Mucosa of rectum (tissue), 2 donors: ENCODE results near the gene SBF2.

Experiments used
- H3K27ac ChIP-seq, 2 donors: one replicate each; pipeline ENCODE4 v1.7.0; 2013; ENCODE audit warnings: inconsistent platforms in 2 of 2, low read depth in 2 of 2, low read length in 2 of 2
- H3K27me3 ChIP-seq, 2 donors: one replicate each; pipeline ENCODE4 v1.7.0; 2013; ENCODE audit warnings: low read length in 2 of 2; ENCODE audit not compliant: control insufficient read depth in 2 of 2, insufficient read depth in 2 of 2
- H3K36me3 ChIP-seq, 2 donors: one replicate each; pipeline ENCODE4 v1.7.0; 2013; ENCODE audit warnings: low read length in 2 of 2; ENCODE audit not compliant: control insufficient read depth in 2 of 2, insufficient read depth in 2 of 2
- H3K4me1 ChIP-seq, 2 donors: one replicate each; pipeline ENCODE4 v1.7.0; 2013; ENCODE audit warnings: low read length in 2 of 2, mild to moderate bottlenecking in 1 of 2; ENCODE audit not compliant: control insufficient read depth in 2 of 2, insufficient read depth in 2 of 2
- H3K4me3 ChIP-seq, 2 donors: one replicate each; pipeline ENCODE4 v1.7.0; 2013; ENCODE audit warnings: low read length in 2 of 2
- H3K9ac ChIP-seq, 2 donors: one replicate each; pipeline ENCODE4 v1.7.0; 2013; ENCODE audit warnings: low read length in 2 of 2, low read depth in 1 of 2, mild to moderate bottlenecking in 1 of 2
- H3K9me3 ChIP-seq, 2 donors: one replicate each; pipeline ENCODE4 v1.7.0; 2013; ENCODE audit warnings: low read length in 2 of 2; ENCODE audit not compliant: control insufficient read depth in 2 of 2
- donor health status: healthy.
- donor health status: Normal muscosa, but diverticular disease.

SBF2 gene

DNA sequence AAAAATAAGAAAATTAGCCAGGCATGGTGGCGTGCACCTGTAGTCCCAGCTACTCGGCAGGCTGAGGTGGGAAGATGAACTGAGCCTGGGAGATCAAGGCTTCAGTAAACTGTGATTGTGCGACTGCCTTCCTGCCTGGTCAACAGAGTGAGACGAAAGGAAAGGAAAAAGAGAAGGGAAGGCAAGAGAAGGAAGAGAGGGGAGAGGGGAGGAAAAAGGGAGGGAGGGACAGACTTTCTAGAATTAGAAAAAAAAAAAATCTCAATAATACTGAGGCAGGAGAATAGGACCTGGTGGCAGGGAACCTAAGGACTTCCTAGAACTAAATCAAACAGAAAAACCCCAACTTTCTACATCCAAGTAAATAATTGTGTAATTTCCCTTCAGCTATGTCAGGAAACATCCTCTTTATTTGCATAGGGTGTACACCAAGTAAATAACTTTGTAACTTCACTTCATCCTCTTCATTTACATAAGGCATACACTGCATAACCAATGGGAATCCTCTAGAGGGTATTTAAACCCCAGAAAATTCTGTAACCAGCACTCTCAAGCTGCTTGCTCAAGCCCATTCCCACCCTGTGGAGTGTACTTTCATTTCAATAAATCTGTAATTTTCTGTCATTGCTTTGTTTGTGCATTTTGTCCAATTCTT is 8.7 kb downstream of the SBF2 start:
- no peaks in the 10 kb centered on the region for H3K27me3 ChIP-seq
- H3K4me1 ChIP-seq, result no peaks in the 10 kb centered on the region
- H3K9ac ChIP-seq, result no peak overlapping the region
- H3K36me3 ChIP-seq, result no peaks in the 10 kb centered on the region
- no peak overlapping the region for H3K27ac ChIP-seq
- H3K4me3 ChIP-seq, result no peak overlapping the region
- no peaks in the 10 kb centered on the region for H3K9me3 ChIP-seq

DNA sequence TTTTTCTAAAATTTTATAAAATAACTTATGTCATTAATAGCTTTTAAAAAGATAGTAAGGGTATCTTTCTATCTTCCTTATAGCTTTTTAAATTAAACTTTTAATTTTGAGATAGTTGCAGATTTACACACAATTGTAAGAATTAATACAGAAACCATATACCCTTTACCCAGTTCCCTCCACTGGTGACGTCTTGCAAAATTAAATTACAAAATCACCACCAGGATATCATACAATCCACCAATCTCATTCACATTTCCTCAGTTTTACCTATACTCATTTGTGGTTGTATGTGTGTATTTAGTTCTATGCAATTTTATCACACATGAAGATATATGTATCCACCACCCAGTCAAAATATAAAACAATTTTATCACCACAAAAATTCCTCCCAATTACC is 10.0 kb downstream of the SBF2 start:
- no peak overlapping the region for H3K4me3 ChIP-seq
- H3K9me3 ChIP-seq, result no peaks in the 10 kb centered on the region
- H3K4me1 ChIP-seq, result no peaks in the 10 kb centered on the region
- no peak overlapping the region for H3K27ac ChIP-seq
- no peaks in the 10 kb centered on the region for H3K27me3 ChIP-seq
- no peaks in the 10 kb centered on the region for H3K36me3 ChIP-seq
- no peak overlapping the region for H3K9ac ChIP-seq

DNA sequence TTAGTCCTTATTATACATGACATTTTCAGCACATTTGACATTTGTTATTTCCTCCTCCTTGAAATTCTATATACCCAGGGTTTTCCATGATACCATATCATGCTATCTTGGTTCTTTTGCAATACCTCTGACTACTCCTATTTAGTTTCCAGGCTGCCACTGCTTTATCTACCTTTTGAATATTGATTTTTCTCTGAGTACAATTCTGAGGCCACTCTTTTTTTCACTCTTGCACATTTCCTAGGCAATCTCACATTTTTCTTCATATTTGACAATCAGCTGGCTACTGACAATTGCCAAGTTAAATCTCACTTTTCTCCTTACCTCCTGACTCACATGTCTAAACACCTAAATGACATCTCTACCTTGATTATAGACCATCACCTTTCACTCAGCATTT is 11.9 kb downstream of the SBF2 start:
- no peaks in the 10 kb centered on the region for H3K27me3 ChIP-seq
- no peak overlapping the region for H3K27ac ChIP-seq
- H3K4me3 ChIP-seq, result no peak overlapping the region
- H3K36me3 ChIP-seq, result no peaks in the 10 kb centered on the region
- H3K9ac ChIP-seq, result no peak overlapping the region
- no peaks in the 10 kb centered on the region for H3K9me3 ChIP-seq
- no peaks in the 10 kb centered on the region for H3K4me1 ChIP-seq

DNA sequence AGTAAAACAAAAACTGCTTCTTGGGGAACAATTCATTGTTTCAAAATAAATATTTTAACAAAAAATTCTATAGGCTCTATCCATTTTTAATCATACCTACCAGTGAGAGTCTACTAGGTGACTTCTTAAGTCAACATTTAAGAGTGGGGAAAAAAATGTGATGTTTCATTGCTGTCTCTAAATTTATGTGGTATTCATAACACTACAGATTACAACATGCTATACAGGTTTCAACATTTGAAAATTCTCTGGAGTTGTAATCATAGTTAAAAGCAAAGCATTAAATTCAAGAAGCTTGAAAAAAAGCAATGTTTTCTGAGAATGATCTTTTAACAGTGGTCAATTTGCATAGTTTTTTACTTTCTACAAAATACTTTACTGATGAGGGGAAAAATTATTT is 18.3 kb downstream of the SBF2 start:
- no peaks in the 10 kb centered on the region for H3K27me3 ChIP-seq
- H3K36me3 ChIP-seq, result no peaks in the 10 kb centered on the region
- H3K4me3 ChIP-seq, result no peak overlapping the region
- no peaks in the 10 kb centered on the region for H3K4me1 ChIP-seq
- H3K27ac ChIP-seq, result no peak overlapping the region
- no peak overlapping the region for H3K9ac ChIP-seq
- no peaks in the 10 kb centered on the region for H3K9me3 ChIP-seq

DNA sequence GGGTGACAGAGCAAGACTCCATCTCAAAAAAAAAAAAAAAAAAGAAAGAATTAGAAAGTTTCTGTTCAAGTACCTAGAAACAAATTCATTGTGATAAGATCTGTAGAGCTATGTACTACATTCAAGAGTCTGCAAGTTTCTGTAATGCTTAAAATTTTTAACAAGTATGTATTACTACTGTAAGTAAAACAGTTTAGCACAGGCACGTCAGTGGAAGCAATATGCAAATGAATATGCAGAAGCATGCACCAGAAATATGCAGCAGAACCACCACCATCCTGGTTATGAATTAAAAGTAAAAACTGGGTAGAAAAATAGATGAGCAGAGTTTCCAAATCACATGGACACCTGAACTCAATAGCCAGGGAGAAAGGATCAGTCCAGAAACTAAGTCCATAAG is 19.3 kb downstream of the SBF2 start:
- H3K9ac ChIP-seq, result no peak overlapping the region
- H3K9me3 ChIP-seq, result no peaks in the 10 kb centered on the region
- H3K27ac ChIP-seq, result no peak overlapping the region
- H3K36me3 ChIP-seq, result no peaks in the 10 kb centered on the region
- H3K27me3 ChIP-seq, result no peaks in the 10 kb centered on the region
- H3K4me3 ChIP-seq, result no peak overlapping the region
- no peaks in the 10 kb centered on the region for H3K4me1 ChIP-seq

DNA sequence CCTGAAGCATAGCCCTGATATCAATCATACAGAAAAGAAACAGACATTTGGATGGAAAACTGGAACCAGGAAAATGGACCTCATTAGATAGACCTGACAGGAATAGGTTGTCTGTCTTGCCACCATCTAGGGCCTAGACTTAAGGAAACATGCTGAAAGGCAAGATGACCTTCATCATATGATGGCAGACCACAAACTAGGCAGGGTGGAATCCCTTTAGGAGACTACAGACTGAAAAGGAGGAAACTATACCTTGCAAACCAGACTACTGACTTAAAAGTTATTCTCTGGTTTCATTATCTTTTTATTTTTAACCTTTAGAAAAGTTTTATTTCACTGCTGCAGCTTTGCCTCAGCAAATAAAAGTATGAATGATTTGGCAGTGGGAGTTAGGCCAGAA is 20.3 kb downstream of the SBF2 start:
- no peaks in the 10 kb centered on the region for H3K27me3 ChIP-seq
- no peaks in the 10 kb centered on the region for H3K36me3 ChIP-seq
- H3K9ac ChIP-seq, result no peak overlapping the region
- no peaks in the 10 kb centered on the region for H3K9me3 ChIP-seq
- H3K4me3 ChIP-seq, result no peak overlapping the region
- no peaks in the 10 kb centered on the region for H3K4me1 ChIP-seq
- H3K27ac ChIP-seq, result no peak overlapping the region

DNA sequence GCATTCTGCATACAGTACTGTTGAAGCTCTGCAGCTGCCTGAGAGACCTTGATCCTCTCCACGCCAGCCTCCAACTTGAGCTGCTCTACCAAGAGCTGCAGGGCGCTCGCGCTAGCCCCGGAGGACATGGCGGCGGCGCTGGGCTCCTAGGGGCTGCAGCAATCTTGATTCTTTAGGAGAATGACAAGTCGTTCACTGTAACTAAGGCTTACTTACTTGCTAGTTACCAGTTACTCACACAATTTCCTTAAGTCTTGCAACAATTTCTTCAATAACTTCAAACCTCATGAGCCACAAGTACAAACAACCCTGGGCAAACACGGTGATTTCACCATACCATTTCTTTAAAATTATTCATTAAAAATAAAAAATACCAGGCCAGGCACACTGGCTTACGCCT is 21.9 kb downstream of the SBF2 start:
- Histone ChIP-seq H3K9ac (no peak overlapping the region), H3K27ac (no peak overlapping the region), H3K36me3 (no peaks in the 10 kb centered on the region), H3K4me1 (no peaks in the 10 kb centered on the region), H3K27me3 (no peaks in the 10 kb centered on the region), H3K4me3 (no peak overlapping the region), H3K9me3 (no peaks in the 10 kb centered on the region)

DNA sequence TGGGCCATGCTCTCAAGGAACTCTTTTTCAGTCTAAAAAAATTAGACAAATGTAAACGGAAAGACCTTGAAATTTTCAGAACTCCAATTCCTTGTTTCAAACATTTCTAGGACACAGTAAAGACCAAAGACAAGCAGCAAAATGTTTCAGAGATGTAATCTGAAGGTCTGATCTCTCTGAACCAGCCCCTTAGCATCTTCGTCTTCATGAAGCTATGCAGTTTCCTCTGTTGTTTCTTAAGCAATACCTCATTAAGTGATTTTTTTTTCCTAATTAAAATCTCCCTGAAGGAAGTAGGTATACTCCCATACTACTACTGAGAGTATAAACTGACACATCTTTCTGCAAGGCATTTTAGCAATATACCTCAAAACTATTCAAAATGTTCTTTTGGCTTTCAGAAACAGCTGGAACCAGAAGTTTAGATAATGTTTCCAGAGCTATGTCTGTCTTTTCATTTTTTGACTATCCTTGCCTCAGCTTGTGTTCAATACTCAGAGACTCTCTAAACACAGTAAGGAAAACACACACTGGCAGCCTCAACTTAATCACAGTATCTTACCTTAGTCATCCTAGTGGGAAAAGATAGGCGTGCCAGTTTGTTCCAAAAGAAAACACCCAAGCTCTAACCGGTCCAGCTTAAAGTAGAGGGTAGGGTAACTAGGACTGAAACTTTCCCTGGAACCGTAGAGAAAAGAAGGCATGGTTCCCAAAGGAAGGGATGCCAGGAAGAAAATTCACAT is 25.1 kb downstream of the SBF2 start:
- Histone ChIP-seq H3K27ac (no peak overlapping the region), H3K9ac (no peak overlapping the region)

DNA sequence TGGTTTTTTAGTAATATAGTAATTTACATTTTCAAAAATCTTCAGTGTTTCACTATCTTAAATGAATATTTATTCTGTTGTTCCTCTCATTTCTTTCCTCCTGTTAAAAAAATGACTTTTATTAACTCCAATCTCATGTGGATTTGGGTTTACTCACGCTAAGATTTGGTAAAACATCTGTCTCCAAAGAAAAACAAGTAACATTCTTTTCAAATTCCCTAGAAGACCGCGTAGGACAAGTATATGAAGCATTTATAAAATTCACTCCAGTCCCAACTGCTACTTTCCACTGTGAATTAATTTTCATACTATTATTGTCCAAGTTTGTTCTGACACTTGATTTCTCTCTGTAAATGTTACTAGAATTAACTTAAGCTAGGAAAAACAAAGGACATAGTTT is 26.2 kb downstream of the SBF2 start:
- no peaks in the 10 kb centered on the region for H3K4me1 ChIP-seq
- H3K9ac ChIP-seq, result no peak overlapping the region
- no peaks in the 10 kb centered on the region for H3K9me3 ChIP-seq
- H3K27ac ChIP-seq, result no peak overlapping the region
- no peak overlapping the region for H3K4me3 ChIP-seq
- H3K27me3 ChIP-seq, result no peaks in the 10 kb centered on the region
- H3K36me3 ChIP-seq, result no peaks in the 10 kb centered on the region

More for the DNA sequence above, 25.1 kb downstream of the SBF2 start:
- Histone ChIP-seq H3K4me3 (no peak overlapping the region), H3K36me3 (no peaks in the 10 kb centered on the region), H3K4me1 (no peaks in the 10 kb centered on the region), H3K27me3 (no peaks in the 10 kb centered on the region), H3K9me3 (no peaks in the 10 kb centered on the region)

DNA sequence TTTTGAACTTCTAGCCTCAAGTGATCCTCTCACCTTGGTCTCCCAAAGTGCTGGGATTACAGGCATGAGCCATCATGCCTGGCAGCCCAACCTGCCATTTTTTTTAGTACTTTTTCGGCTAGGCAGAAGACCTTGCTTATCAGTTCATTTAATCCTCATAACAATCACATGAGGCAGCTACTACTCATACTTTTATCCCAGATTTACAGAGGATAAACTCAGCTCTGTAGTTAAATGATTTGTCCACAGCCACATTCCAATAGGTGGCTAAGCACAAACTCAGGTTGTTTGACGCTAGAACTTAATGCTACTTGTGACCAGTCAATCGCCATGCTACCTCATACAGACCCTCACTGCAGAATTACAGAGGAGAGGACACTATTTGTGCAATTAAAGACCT is 28.1 kb downstream of the SBF2 start:
- Histone ChIP-seq H3K9ac (no peak overlapping the region), H3K36me3 (no peaks in the 10 kb centered on the region), H3K4me1 (no peaks in the 10 kb centered on the region), H3K27me3 (no peaks in the 10 kb centered on the region), H3K9me3 (no peaks in the 10 kb centered on the region), H3K4me3 (no peak overlapping the region), H3K27ac (no peak overlapping the region)
